ENCODE results near the gene GADD45G. TPM values are rescaled to one million over a fixed set of nuclear protein-coding genes. Genes with fewer than 3 reads are reported as not detected.

GADD45G gene
- total and polyA plus RNA-seq, 2 of the 8 experiments (the other 6 are each of a cell fraction or from before 2014, with no cell fraction given), result 7.0 to 11.4 TPM

- Histone ChIP-seq H4K91ac (replicated peaks; ENCODE audit: insufficient read length, low read length) (no peak overlapping the region), H2BK20ac (ENCODE audit: low read length) (no peak overlapping the region), H2BK120ac (replicated peaks; ENCODE audit: low read depth, low read length) (no peak overlapping the region), H3K36me3 (ENCODE audit: control insufficient read depth in 2 of 4, insufficient read depth in 4 of 4, low read length in 3 of 4) (no peaks in the 10 kb centered on the region), H3K9ac (replicated peaks in 1 of 4; ENCODE audit: extremely low read depth in 1 of 4, low read depth in 3 of 4, low read length in 3 of 4) (no peak overlapping the region), H2BK12ac (ENCODE audit: low read depth, low read length) (no peak overlapping the region), H3K23ac (ENCODE audit: insufficient read length) (no peak overlapping the region), H2BK15ac (ENCODE audit: low read length) (no peak overlapping the region), H4K8ac (ENCODE audit: extremely low read depth, insufficient read depth, low read length) (no peak overlapping the region), H4K5ac (ENCODE audit: insufficient read length, low read depth, low read length) (no peak overlapping the region), H3K56ac (replicated peaks; ENCODE audit: insufficient read length, low read depth, low read length) (no peak overlapping the region), H3K9me3 (ENCODE audit: insufficient read depth in 2 of 2, low read depth in 1 of 2, low read length in 1 of 2) (no peaks in the 10 kb centered on the region), H4K20me1 (replicated peaks in 1 of 2; ENCODE audit: control insufficient read depth in 1 of 2, insufficient read depth in 2 of 2, low read length in 2 of 2) (no peaks in the 10 kb centered on the region), H3K27ac (ENCODE audit: low read depth, low read length) (no peak overlapping the region), H3K23me2 (ENCODE audit: low read depth, low read length) (no peaks in the 10 kb centered on the region; the same call in 1 of the 2 replicates), H3K79me2 (ENCODE audit: control insufficient read depth in 1 of 2, insufficient read depth in 2 of 2, low read length in 2 of 2) (no peaks in the 10 kb centered on the region), H3K18ac (ENCODE audit: extremely low read depth, low read length) (no peak overlapping the region), H3K14ac (ENCODE audit: insufficient read length) (no peak overlapping the region), H3K27me3 (replicated peaks in 1 of 4; ENCODE audit: control insufficient read depth in 3 of 4, extremely low read depth in 1 of 4, insufficient read depth in 3 of 4, low read length in 3 of 4) (0 out of 7 replicates have a peak, but pooled peaks cover 0 to 3% (median 0%) of the 10 kb centered on the region in 4 experiments), H2AFZ (ENCODE audit: low read length) (no peak overlapping the region), H2AK5ac (ENCODE audit: low read depth, low read length) (no peak overlapping the region), H3K4ac (replicated peaks; ENCODE audit: insufficient read length, low read depth, low read length) (no peak overlapping the region), H3K4me1 (replicated peaks in 1 of 4; ENCODE audit: control insufficient read depth in 3 of 4, insufficient read depth in 4 of 4, low read length in 3 of 4) (peaks cover 0 to 24% (median 7%) of the 10 kb centered on the region in 4 experiments), H2BK5ac (ENCODE audit: low read depth, low read length) (no peak overlapping the region), H3K79me1 (ENCODE audit: low read depth, low read length) (no peaks in the 10 kb centered on the region), H3K4me3 (ENCODE audit: extremely low read depth in 1 of 4, insufficient read depth in 2 of 4, low read depth in 3 of 4, low read length in 4 of 4) (no peak overlapping the region), H3K4me2 (ENCODE audit: insufficient read depth in 1 of 2, low read depth in 2 of 2, low read length in 2 of 2) (no peak overlapping the region; a peak in 1 of 4 replicates)
- CTCF ChIA-PET (ENCODE audit: partially characterized antibody), result interaction anchor here (0.6 to 8.6 kb wide), 30 partner anchors 9 to 483 kb away, joined by 3 to 65 read pairs (median 4); partner anchors contain the start of gene GADD45G
- TF ChIP-seq SUZ12 (IDR thresholded peaks at IDR 0.05; ENCODE audit: low read length) (no peak), RAD21 (IDR thresholded peaks at IDR 0.05 in 1 of 2, conservative IDR thresholded peaks at IDR 0.05 in 1 of 2; ENCODE audit: low read depth in 2 of 2, low read length in 2 of 2) (peak; percentile 10 to 36; a peak in 1 of 4 replicates)
- TF ChIP-seq, protein P1, sequence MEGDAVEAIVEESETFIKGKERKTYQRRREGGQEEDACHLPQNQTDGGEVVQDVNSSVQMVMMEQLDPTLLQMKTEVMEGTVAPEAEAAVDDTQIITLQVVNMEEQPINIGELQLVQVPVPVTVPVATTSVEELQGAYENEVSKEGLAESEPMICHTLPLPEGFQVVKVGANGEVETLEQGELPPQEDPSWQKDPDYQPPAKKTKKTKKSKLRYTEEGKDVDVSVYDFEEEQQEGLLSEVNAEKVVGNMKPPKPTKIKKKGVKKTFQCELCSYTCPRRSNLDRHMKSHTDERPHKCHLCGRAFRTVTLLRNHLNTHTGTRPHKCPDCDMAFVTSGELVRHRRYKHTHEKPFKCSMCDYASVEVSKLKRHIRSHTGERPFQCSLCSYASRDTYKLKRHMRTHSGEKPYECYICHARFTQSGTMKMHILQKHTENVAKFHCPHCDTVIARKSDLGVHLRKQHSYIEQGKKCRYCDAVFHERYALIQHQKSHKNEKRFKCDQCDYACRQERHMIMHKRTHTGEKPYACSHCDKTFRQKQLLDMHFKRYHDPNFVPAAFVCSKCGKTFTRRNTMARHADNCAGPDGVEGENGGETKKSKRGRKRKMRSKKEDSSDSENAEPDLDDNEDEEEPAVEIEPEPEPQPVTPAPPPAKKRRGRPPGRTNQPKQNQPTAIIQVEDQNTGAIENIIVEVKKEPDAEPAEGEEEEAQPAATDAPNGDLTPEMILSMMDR (IDR thresholded peaks at IDR 0.05; ENCODE audit: control extremely low read depth in 1 of 3, insufficient read depth in 1 of 3, low read depth in 1 of 3, low read length in 3 of 3), result peak in 2 of 3 experiments; percentile 40 to 60; a peak in 3 of 4 replicates
- WGBS, 2 experiments (ENCODE audit: extremely low coverage in 1 of 2, insufficient coverage in 1 of 2, insufficient read length in 1 of 2, insufficient replicate concordance in 2 of 2, low coverage in 1 of 2, low lambda C conversion rate in 2 of 2, missing lambda C conversion rate in 1 of 2), result 89% methylated on average over 1 of the region's 1 CpG; no CpG with 5 or more reads in 1 of the 2 experiments
- FAIRE-seq (peak; percentile 73), DNase-seq (ENCODE audit: low read depth in 1 of 2, low spot score in 2 of 2) (no peak)
- POLR2A ChIA-PET (ENCODE audit: partially characterized antibody), result interaction anchor here (5.9 to 11.9 kb wide), 2 partner anchors 8 to 14 kb away, joined by 33 to 107 read pairs; partner anchors contain the start of gene GADD45G
Measured at GRCh38 chr9:89619019-89619418, 14.2 kb downstream of the GADD45G start.
